Ishikawa (cell line): ENCODE measurements around the gene DMBT1.

Experiments
- CEBPB ChIP-seq: IDR thresholded peaks from 2 replicates; pipeline ENCODE4 v1.6.1; 2012
- CREB1 ChIP-seq: IDR thresholded peaks from 2 replicates; pipeline ENCODE4 v1.6.1; 2012; ENCODE audit warnings: low read depth
- EGR1 ChIP-seq: IDR thresholded peaks from 2 replicates; pipeline ENCODE4 v1.6.1; 2012
- EP300 ChIP-seq: IDR thresholded peaks from 2 replicates; pipeline ENCODE4 v1.6.1; 2012; ENCODE audit warnings: borderline replicate concordance
- FOXM1 ChIP-seq: IDR thresholded peaks from 2 replicates; pipeline ENCODE4 v1.6.1; 2012; ENCODE audit warnings: low read depth, borderline replicate concordance
- NFIC ChIP-seq: IDR thresholded peaks from 2 replicates; pipeline ENCODE4 v1.6.1; 2012
- RAD21 ChIP-seq: IDR thresholded peaks from 2 replicates; pipeline ENCODE4 v1.6.1; 2012; ENCODE audit warnings: low read depth
- TAF1 ChIP-seq: IDR thresholded peaks from 2 replicates; pipeline ENCODE4 v1.6.1; 2012; ENCODE audit warnings: low read depth, mild to moderate bottlenecking
- TCF12 ChIP-seq: IDR thresholded peaks from 2 replicates; pipeline ENCODE4 v1.6.1; 2012; ENCODE audit warnings: low read depth
- TEAD4 ChIP-seq: IDR thresholded peaks from 2 replicates; pipeline ENCODE4 v1.6.1; 2012
- USF1 ChIP-seq: IDR thresholded peaks from 2 replicates; pipeline ENCODE4 v1.6.1; 2012
- YY1 ChIP-seq: IDR thresholded peaks from 2 replicates; pipeline ENCODE4 v1.6.1; 2012; ENCODE audit warnings: low read depth
- ZBTB7A ChIP-seq: IDR thresholded peaks from 2 replicates; pipeline ENCODE4 v1.6.1; 2012; ENCODE audit warnings: low read depth
- TF ChIP-seq, protein P1 (sequence below): IDR thresholded peaks from 2 replicates; pipeline ENCODE4 v1.6.1; 2012
- TF ChIP-seq, protein P2 (sequence below): IDR thresholded peaks from 2 replicates; pipeline ENCODE4 v1.6.1; 2012; ENCODE audit warnings: low read depth, mild to moderate bottlenecking

DMBT1 gene

DNA sequence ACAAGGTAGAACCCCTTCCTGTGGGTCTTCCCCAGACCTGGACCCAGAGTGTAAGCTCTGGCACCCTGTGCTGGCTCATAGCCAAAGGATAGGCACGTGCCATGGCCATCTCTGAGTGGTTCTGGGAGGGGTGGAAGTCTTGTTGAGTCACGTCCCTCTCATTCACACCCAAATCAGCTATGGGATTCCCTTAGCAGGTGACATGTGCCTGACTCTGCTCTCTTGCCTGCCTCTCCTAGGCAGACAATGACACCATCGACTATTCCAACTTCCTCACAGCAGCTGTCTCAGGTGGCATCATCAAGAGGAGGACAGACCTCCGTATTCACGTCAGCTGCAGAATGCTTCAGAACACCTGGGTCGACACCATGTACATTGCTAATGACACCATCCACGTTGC, 79.2 kb downstream of the DMBT1 start:
- TF ChIP-seq TEAD4 (no peak), YY1 (no peak), FOXM1 (no peak), EGR1 (no peak), CEBPB (no peak), USF1 (no peak), EP300 (no peak), CREB1 (no peak), TAF1 (no peak), ZBTB7A (no peak), NFIC (no peak), TCF12 (no peak), RAD21 (no peak)
- TF ChIP-seq, protein P1, sequence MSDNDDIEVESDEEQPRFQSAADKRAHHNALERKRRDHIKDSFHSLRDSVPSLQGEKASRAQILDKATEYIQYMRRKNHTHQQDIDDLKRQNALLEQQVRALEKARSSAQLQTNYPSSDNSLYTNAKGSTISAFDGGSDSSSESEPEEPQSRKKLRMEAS: no peak
- TF ChIP-seq, protein P2, sequence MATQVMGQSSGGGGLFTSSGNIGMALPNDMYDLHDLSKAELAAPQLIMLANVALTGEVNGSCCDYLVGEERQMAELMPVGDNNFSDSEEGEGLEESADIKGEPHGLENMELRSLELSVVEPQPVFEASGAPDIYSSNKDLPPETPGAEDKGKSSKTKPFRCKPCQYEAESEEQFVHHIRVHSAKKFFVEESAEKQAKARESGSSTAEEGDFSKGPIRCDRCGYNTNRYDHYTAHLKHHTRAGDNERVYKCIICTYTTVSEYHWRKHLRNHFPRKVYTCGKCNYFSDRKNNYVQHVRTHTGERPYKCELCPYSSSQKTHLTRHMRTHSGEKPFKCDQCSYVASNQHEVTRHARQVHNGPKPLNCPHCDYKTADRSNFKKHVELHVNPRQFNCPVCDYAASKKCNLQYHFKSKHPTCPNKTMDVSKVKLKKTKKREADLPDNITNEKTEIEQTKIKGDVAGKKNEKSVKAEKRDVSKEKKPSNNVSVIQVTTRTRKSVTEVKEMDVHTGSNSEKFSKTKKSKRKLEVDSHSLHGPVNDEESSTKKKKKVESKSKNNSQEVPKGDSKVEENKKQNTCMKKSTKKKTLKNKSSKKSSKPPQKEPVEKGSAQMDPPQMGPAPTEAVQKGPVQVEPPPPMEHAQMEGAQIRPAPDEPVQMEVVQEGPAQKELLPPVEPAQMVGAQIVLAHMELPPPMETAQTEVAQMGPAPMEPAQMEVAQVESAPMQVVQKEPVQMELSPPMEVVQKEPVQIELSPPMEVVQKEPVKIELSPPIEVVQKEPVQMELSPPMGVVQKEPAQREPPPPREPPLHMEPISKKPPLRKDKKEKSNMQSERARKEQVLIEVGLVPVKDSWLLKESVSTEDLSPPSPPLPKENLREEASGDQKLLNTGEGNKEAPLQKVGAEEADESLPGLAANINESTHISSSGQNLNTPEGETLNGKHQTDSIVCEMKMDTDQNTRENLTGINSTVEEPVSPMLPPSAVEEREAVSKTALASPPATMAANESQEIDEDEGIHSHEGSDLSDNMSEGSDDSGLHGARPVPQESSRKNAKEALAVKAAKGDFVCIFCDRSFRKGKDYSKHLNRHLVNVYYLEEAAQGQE: no peak

GRCh38 chr10:122640921-122641320, 80.4 kb downstream of the DMBT1 start:
- TF ChIP-seq TAF1 (no peak), TCF12 (no peak), EP300 (no peak), NFIC (no peak), YY1 (no peak), ZBTB7A (no peak), CREB1 (no peak), EGR1 (no peak), TEAD4 (no peak), CEBPB (no peak), FOXM1 (no peak), USF1 (no peak), RAD21 (no peak)
- TF ChIP-seq, protein P1: no peak
- TF ChIP-seq, protein P2: no peak

- TF ChIP-seq RAD21 (no peak), NFIC (no peak), EP300 (no peak), ZBTB7A (no peak), TEAD4 (no peak), YY1 (no peak), CREB1 (no peak), EGR1 (no peak), CEBPB (no peak), TAF1 (no peak), FOXM1 (no peak), TCF12 (no peak)
- TF ChIP-seq, protein P2: no peak
- TF ChIP-seq, protein P1: no peak
These were observed 82.4 kb downstream of the DMBT1 start for GRCh38 chr10:122642726-122643605.

DNA sequence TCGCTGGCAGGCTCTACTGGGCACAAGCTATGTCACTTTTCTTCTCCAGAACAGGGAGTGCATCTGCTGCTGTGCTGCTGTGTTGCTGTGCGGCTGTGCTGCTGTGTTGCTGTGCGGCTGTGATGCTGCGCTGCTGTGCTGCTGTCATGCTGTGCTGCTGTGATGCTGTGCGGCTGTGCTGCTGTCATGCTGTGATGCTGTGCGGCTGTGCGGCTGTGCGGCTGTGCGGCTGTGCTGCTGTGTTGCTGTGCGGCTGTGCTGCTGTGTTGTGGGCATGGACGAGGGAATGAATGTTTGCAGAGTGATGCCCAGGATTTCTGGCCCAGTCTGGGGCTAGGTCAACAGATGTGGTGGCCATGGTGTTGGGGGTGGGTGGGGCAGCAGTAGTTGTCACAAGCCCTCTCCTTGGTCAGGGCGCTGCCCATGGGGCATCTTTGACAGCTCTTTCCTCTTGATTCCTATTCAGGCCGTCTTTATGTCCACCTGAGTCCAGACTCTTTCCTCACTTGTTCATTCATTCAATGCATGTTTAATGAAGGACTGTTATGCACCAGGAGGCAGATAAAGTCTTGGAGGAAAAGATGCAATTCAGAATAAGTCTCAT, 83.5 kb downstream of the DMBT1 start:
- TF ChIP-seq NFIC (no peak), RAD21 (no peak), TEAD4 (no peak), CEBPB (no peak), TCF12 (no peak), EGR1 (no peak), EP300 (no peak), ZBTB7A (no peak), TAF1 (no peak)
- TF ChIP-seq, protein P2: no peak
- TF ChIP-seq, protein P1: no peak
